CD8-positive, alpha-beta memory T cell (primary cell): ENCODE data around the gene C14orf132. TPM values are rescaled to one million over a fixed set of nuclear protein-coding genes. Genes with fewer than 3 reads are reported as not detected.

Source experiments
- CTCF ChIA-PET: fragments of 350-600 bp; sonication (Branson Sonifier 250); formaldehyde crosslinking; loops from one replicate; lab custom pipeline; 2021; ENCODE audit warnings: antibody characterized with exemption; lab: Charles Lee
- POLR2A ChIA-PET: fragments of 350-600 bp; sonication (Branson Sonifier 250); formaldehyde crosslinking; loops from one replicate; lab custom pipeline; 2021; ENCODE audit warnings: antibody characterized with exemption; lab: Charles Lee
- DNase-seq, 5 donors: peaks; one replicate each; pipeline versions ENCODE4 v3.0.0 to v3.0.0-alpha.2; 2020 to 2022; ENCODE audit warnings: mixed read lengths in 1 of 5
- H3K27ac ChIP-seq: one replicate; pipeline ENCODE4 v1.7.0; 2013; ENCODE audit warnings: low read depth, mild to moderate bottlenecking, low read length, moderate library complexity
- H3K27me3 ChIP-seq: 2 replicates; pipeline ENCODE4 v1.7.0; 2013; ENCODE audit warnings: low read length, mild to moderate bottlenecking; ENCODE audit not compliant: insufficient read depth, poor library complexity, severe bottlenecking
- H3K36me3 ChIP-seq: 2 replicates; pipeline ENCODE4 v1.7.0; 2013; ENCODE audit warnings: mild to moderate bottlenecking, low read length, moderate library complexity; ENCODE audit not compliant: insufficient read depth
- H3K4me1 ChIP-seq: 2 replicates; pipeline ENCODE4 v1.7.0; 2013; ENCODE audit warnings: mild to moderate bottlenecking, low read length, moderate library complexity; ENCODE audit not compliant: insufficient read depth
- H3K4me3 ChIP-seq: 2 replicates; pipeline ENCODE4 v1.7.0; 2013; ENCODE audit warnings: mild to moderate bottlenecking, low read length
- H3K9me3 ChIP-seq: 2 replicates; pipeline ENCODE4 v1.7.0; 2013; ENCODE audit warnings: mild to moderate bottlenecking, low read length
- H3K27ac Mint-ChIP-seq, 8 donors: one replicate each; pipeline ENCODE4 v1.8.0; 2020 to 2021; ENCODE audit warnings: mixed read lengths in 8 of 8, mild to moderate bottlenecking in 6 of 8, inconsistent platforms in 3 of 8, moderate library complexity in 3 of 8
- H3K27me3 Mint-ChIP-seq, 2 donors: one replicate each; pipeline ENCODE4 v1.8.0; 2020 to 2021; ENCODE audit warnings: mixed read lengths in 2 of 2, mild to moderate bottlenecking in 1 of 2, moderate library complexity in 1 of 2
- H3K36me3 Mint-ChIP-seq, 3 donors: one replicate each; pipeline ENCODE4 v1.8.0; 2020 to 2021; ENCODE audit warnings: mixed read lengths in 3 of 3, inconsistent platforms in 1 of 3, mild to moderate bottlenecking in 1 of 3
- H3K4me1 Mint-ChIP-seq, 3 donors: one replicate each; pipeline ENCODE4 v1.8.0; 2020 to 2021; ENCODE audit warnings: mixed read lengths in 3 of 3, inconsistent platforms in 1 of 3, mild to moderate bottlenecking in 1 of 3
- H3K4me3 Mint-ChIP-seq, 7 donors: one replicate each; pipeline ENCODE4 v1.8.0; 2020 to 2021; ENCODE audit warnings: mixed read lengths in 7 of 7, mild to moderate bottlenecking in 6 of 7, moderate library complexity in 4 of 7, inconsistent platforms in 2 of 7
- H3K9me3 Mint-ChIP-seq, 5 donors: one replicate each; pipeline ENCODE4 v1.8.0; 2020 to 2022; ENCODE audit warnings: mixed read lengths in 5 of 5, mild to moderate bottlenecking in 3 of 5, moderate library complexity in 2 of 5, inconsistent platforms in 1 of 5
- polyA plus RNA-seq: library from polyadenylated mRNA; unstranded; fragments of 300-500 nt; fragmentation: Illumina TruSeq; gene quantifications from one replicate; pipeline ENCODE4 v1.2.3, GENCODE V29; 2021
- total RNA-seq, 2 experiments: library from RNA; stranded (reverse); gene quantifications; one replicate each; pipeline ENCODE4 v1.2.3, GENCODE V29; 2021

C14orf132 gene
- total and polyA plus RNA-seq, 3 experiments from 2014 or later: 0.29 to 0.61 (median 0.58) TPM

- no peaks in the 10 kb centered on the region for H3K9me3 ChIP-seq
- no peaks in the 10 kb centered on the region for H3K36me3 ChIP-seq
- Mint-ChIP-seq H3K27ac (no peak overlapping the region), H3K4me3 (no peak overlapping the region), H3K9me3 (peaks cover 0 to 8% (median 2%) of the 10 kb centered on the region in 5 donors), H3K4me1 (no peaks in the 10 kb centered on the region), H3K36me3 (no peaks in the 10 kb centered on the region), H3K27me3 (peaks cover 16 to 34% of the 10 kb centered on the region in 2 donors)
- H3K4me1 ChIP-seq: no peaks in the 10 kb centered on the region
- H3K27ac ChIP-seq: no peak overlapping the region
- DNase-seq: no peak
- ChIA-PET CTCF (no interaction called here), POLR2A (no interaction called here)
- no peaks in the 10 kb centered on the region for H3K27me3 ChIP-seq
- H3K4me3 ChIP-seq: no peak overlapping the region
Measured at GRCh38 chr14:96077983-96078624, 38.9 kb downstream of the C14orf132 start.

DNA sequence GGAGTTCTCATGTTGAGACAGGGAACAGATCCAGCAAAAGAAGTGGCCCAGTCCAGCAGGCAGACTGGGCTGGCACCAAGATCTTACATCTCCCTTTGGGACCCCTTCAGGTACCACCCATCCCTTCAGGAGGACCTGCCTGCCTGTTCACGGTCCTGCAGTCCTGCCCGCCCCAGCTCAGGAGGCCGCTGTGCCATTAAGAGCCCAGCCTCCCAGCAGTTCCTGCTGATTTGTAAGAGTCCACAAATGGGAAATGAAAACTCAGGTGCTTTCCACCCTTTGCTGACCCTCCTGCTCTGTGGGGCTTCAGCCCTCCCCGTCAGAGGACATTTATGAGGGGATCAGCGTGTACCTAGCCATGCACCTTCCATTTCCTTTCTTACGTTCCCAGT is 39.5 kb downstream of the C14orf132 start:
- Mint-ChIP-seq H3K9me3 (peaks cover 0 to 8% (median 2%) of the 10 kb centered on the region in 5 donors), H3K4me1 (no peaks in the 10 kb centered on the region), H3K4me3 (no peak overlapping the region), H3K27ac (no peak overlapping the region), H3K36me3 (no peaks in the 10 kb centered on the region), H3K27me3 (peaks cover 16 to 38% of the 10 kb centered on the region in 2 donors)
- no peaks in the 10 kb centered on the region for H3K9me3 ChIP-seq
- ChIA-PET POLR2A (no interaction called here), CTCF (no interaction called here)
- H3K36me3 ChIP-seq: no peaks in the 10 kb centered on the region
- no peak for DNase-seq
- H3K27ac ChIP-seq: no peak overlapping the region
- no peaks in the 10 kb centered on the region for H3K27me3 ChIP-seq
- no peaks in the 10 kb centered on the region for H3K4me1 ChIP-seq
- no peak overlapping the region for H3K4me3 ChIP-seq

DNA sequence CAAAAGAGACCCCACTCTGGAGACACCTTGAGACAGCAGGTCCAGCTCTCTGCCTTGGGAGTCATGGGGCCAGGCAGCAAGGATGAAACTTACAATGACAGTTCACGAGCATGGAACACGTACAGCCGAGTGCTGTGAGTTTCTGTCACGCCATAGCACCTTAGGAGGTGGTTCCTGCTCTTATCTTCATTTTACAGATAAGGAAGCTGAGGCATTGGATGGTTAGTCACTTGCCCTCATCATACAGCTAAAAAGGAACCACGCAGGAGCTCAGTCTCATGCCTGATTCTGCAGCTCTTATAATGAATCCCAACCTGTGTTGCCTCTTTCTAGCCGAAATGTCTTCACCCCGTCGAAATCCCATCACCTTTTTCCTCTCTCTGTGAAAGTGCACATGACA is 39.9 kb downstream of the C14orf132 start:
- no peaks in the 10 kb centered on the region for H3K9me3 ChIP-seq
- H3K36me3 Mint-ChIP-seq: no peaks in the 10 kb centered on the region
- H3K36me3 ChIP-seq: no peaks in the 10 kb centered on the region
- ChIA-PET CTCF (no interaction called here), POLR2A (no interaction called here)
- no peak overlapping the region for H3K27ac Mint-ChIP-seq
- no peak for DNase-seq
- H3K27me3 ChIP-seq: no peaks in the 10 kb centered on the region
- peaks cover 0 to 5% (median 0%) of the 10 kb centered on the region in 5 donors for H3K9me3 Mint-ChIP-seq
- H3K4me1 Mint-ChIP-seq: no peaks in the 10 kb centered on the region
- H3K4me1 ChIP-seq: no peaks in the 10 kb centered on the region
- no peak overlapping the region for H3K4me3 Mint-ChIP-seq
- no peak overlapping the region for H3K4me3 ChIP-seq
- H3K27ac ChIP-seq: no peak overlapping the region
- H3K27me3 Mint-ChIP-seq: peaks cover 21 to 41% of the 10 kb centered on the region in 2 donors

DNA sequence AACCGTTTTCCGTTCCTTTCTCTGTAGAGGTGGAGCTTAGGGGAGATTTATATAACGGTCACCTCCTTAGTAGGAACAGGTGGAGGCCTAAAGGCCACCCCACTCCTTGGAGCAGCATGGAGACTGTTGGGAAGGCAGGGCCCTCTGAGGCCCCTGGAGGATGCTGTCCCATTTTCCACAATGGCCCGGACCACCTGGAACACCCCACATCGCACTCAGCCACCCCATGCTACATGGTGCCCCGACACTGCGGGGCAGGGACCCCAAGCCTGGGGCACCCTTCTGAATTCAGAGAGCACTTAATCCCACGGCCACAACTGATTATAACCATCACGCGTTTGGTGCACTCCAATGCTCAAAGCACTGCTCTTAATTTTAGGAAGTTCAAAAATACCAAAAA is 41.4 kb downstream of the C14orf132 start:
- peaks cover 0 to 5% (median 0%) of the 10 kb centered on the region in 5 donors for H3K9me3 Mint-ChIP-seq
- POLR2A ChIA-PET: no interaction called here
- no peak for DNase-seq

GRCh38 chr14:96081224-96081623 is 42.1 kb downstream of the C14orf132 start:
- Mint-ChIP-seq H3K27ac (no peak overlapping the region), H3K36me3 (no peaks in the 10 kb centered on the region), H3K4me1 (no peaks in the 10 kb centered on the region), H3K27me3 (peaks cover 23 to 53% of the 10 kb centered on the region in 2 donors), H3K4me3 (no peak overlapping the region), H3K9me3 (peaks cover 0 to 5% (median 0%) of the 10 kb centered on the region in 5 donors)
- Histone ChIP-seq H3K4me3 (no peak overlapping the region), H3K27me3 (no peaks in the 10 kb centered on the region), H3K9me3 (no peaks in the 10 kb centered on the region), H3K27ac (no peak overlapping the region), H3K4me1 (no peaks in the 10 kb centered on the region), H3K36me3 (no peaks in the 10 kb centered on the region)
- DNase-seq: no peak
- POLR2A ChIA-PET: no interaction called here
- CTCF ChIA-PET: no interaction called here

More for the DNA sequence above, 41.4 kb downstream of the C14orf132 start:
- Histone ChIP-seq H3K4me3 (no peak overlapping the region), H3K27me3 (no peaks in the 10 kb centered on the region), H3K9me3 (no peaks in the 10 kb centered on the region), H3K36me3 (no peaks in the 10 kb centered on the region), H3K27ac (no peak overlapping the region), H3K4me1 (no peaks in the 10 kb centered on the region)
- Mint-ChIP-seq H3K27me3 (peaks cover 23 to 47% of the 10 kb centered on the region in 2 donors), H3K27ac (no peak overlapping the region), H3K36me3 (no peaks in the 10 kb centered on the region), H3K4me3 (no peak overlapping the region), H3K4me1 (no peaks in the 10 kb centered on the region)
- CTCF ChIA-PET: no interaction called here

DNA sequence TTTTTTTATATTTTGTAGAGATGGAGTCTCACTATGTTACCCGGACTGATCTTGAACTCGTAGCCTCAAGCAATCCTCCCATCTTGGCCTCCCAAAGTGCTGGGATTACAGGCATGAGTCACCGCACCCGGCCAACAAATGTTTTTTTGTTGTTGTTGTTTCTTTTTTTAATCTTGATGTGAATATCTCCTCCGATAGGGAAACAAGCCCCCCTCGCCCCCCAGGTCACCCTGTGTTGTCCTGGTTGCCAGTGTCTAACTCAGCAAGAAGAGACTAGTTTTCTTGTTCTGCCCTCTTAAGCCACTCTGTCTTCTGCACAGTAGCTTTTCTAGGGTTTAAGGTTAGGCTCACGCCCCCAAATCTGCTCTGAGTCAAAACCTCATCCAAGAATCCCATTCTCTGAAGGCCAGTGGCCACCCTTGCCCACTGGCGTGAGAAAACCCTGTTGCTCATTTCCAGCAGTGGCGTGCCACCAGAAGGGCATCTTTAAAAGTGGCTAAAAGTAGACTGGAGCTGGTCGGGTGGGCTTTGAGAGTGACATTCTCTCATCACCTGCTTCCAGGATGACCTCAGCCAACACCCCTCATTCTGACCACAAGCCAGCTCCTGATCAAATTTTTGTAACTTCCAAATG is 42.7 kb downstream of the C14orf132 start:
- Histone ChIP-seq H3K36me3 (no peaks in the 10 kb centered on the region), H3K27ac (no peak overlapping the region), H3K9me3 (no peaks in the 10 kb centered on the region), H3K4me3 (no peak overlapping the region), H3K27me3 (no peaks in the 10 kb centered on the region), H3K4me1 (no peaks in the 10 kb centered on the region)
- ChIA-PET POLR2A (no interaction called here), CTCF (no interaction called here)
- H3K27me3 Mint-ChIP-seq: peaks cover 23 to 55% of the 10 kb centered on the region in 2 donors
- H3K9me3 Mint-ChIP-seq: peaks cover 0 to 5% (median 0%) of the 10 kb centered on the region in 5 donors
- no peak for DNase-seq
- H3K4me1 Mint-ChIP-seq: no peaks in the 10 kb centered on the region
- H3K36me3 Mint-ChIP-seq: no peaks in the 10 kb centered on the region
- H3K4me3 Mint-ChIP-seq: no peak overlapping the region
- no peak overlapping the region for H3K27ac Mint-ChIP-seq

GRCh38 chr14:96082420-96083300 is 43.5 kb downstream of the C14orf132 start:
- CTCF ChIA-PET: interaction anchor here (1.5 kb wide), 1 partner anchor 16 kb away, joined by 4 read pairs; no protein-coding TSS in a partner anchor
- Histone ChIP-seq H3K4me1 (no peaks in the 10 kb centered on the region), H3K36me3 (no peaks in the 10 kb centered on the region), H3K9me3 (no peaks in the 10 kb centered on the region), H3K27me3 (no peaks in the 10 kb centered on the region), H3K27ac (no peak overlapping the region), H3K4me3 (no peak overlapping the region)
- no peak for DNase-seq
- peaks cover 0 to 5% (median 0%) of the 10 kb centered on the region in 5 donors for H3K9me3 Mint-ChIP-seq
- peaks cover 22 to 47% of the 10 kb centered on the region in 2 donors for H3K27me3 Mint-ChIP-seq
- H3K4me1 Mint-ChIP-seq: no peaks in the 10 kb centered on the region
- H3K36me3 Mint-ChIP-seq: no peaks in the 10 kb centered on the region
- H3K4me3 Mint-ChIP-seq: no peak overlapping the region
- POLR2A ChIA-PET: no interaction called here
- H3K27ac Mint-ChIP-seq: no peak overlapping the region
